Tibial nerve (tissue), 4 donors: ENCODE data around the gene DDX60. TPM values are rescaled to one million over a fixed set of nuclear protein-coding genes. Genes with fewer than 3 reads are reported as not detected.

Experiments
- DNase-seq, 2 donors: peaks; one replicate each; pipeline ENCODE4 v3.0.0-alpha.2; 2019; ENCODE audit warnings: low spot score in 2 of 2
- H3K27ac ChIP-seq, 4 donors: fragments of 200-600 bp; sonication (generic) in 3 of 4; one replicate each; pipeline ENCODE4 v1.5.1; 2017 to 2019; ENCODE audit warnings: mild to moderate bottlenecking in 1 of 4
- H3K27me3 ChIP-seq, 2 donors: fragments of 200-600 bp; sonication (generic) in 1 of 2; one replicate each; pipeline versions ENCODE4 v1.5.1 to v1.6.0; 2017 to 2019
- H3K36me3 ChIP-seq, 3 donors: fragments of 200-600 bp; sonication (generic); one replicate each; pipeline ENCODE4 v1.5.1; 2018 to 2019
- H3K4me1 ChIP-seq, 4 donors: fragments of 200-600 bp; sonication (generic) in 3 of 4; one replicate each; pipeline ENCODE4 v1.5.1; 2017 to 2019
- H3K4me3 ChIP-seq, 4 donors: fragments of 200-600 bp; sonication (generic) in 3 of 4; one replicate each; pipeline ENCODE4 v1.5.1; 2017 to 2019; ENCODE audit warnings: mild to moderate bottlenecking in 1 of 4, moderate library complexity in 1 of 4
- H3K9me3 ChIP-seq, 4 donors: fragments of 200-600 bp; sonication (generic) in 3 of 4; one replicate each; pipeline ENCODE4 v1.5.1; 2017 to 2019
- EP300 ChIP-seq, 2 donors: sonication (generic); formaldehyde crosslinking; IDR thresholded peaks; one replicate each; pipeline ENCODE4 v1.6.1; 2017; ENCODE audit warnings: antibody characterized with exemption in 2 of 2, mild to moderate bottlenecking in 1 of 2
- POLR2A ChIP-seq, 2 donors: fragments of 450-650 bp; IDR thresholded peaks; one replicate each; pipeline ENCODE4 v1.6.1; 2017; ENCODE audit warnings: antibody characterized with exemption in 2 of 2, mild to moderate bottlenecking in 2 of 2, moderate library complexity in 2 of 2
- WGBS, 2 donors: methylation state at CpG; one replicate each; pipeline ENCODE4 v1.1.5; 2018; 5-methylcytosine and 5-hydroxymethylcytosine counted together
- total RNA-seq, 4 donors: library from RNA; depleted of rRNA; stranded (reverse); fragments of >200 nt; gene quantifications; one replicate each; pipeline ENCODE4 v1.1.0, GENCODE V29; 2016
- TF ChIP-seq, protein P1 (sequence below), 5 experiments: fragments of 200-600 bp in 3 of 5; fragments of 450-650 bp in 2 of 5; sonication (generic) in 3 of 5; IDR thresholded peaks; one replicate each; pipeline ENCODE4 v1.5.1; 2016 to 2019; ENCODE audit warnings: antibody characterized with exemption in 5 of 5, mild to moderate bottlenecking in 3 of 5, moderate library complexity in 2 of 5

The DDX60 gene
- total RNA-seq, 4 donors from 2014 or later, result 9.9 to 33.9 (median 20.6) TPM

DNA sequence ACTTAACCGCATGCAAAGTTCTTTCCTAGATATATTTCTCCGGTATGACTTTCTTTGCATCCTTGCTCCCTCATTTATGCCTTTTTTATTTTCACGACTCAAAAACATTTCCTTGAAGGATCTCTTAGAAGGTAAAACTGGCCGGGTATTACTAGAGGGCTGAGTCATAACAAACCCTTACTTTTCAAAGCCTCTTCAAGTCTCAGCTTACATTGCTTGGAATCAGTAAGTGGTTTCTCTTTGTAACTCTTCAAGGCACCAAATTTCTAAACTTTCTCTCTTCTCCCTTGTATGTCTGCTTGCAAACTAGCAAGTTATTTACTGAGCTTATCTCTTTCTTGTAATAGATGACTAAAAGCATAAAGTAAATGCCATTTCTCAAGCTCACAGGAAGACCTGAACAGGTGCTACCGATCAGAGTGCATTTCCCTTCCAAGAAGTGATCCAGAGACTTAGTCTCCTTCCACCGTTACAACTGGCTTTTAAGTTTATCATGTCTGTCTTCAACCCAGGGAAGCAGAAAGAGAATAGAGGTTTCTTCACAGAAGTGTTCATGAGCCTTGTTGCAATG, 150.8 kb downstream of the DDX60 start:
- DNase-seq, result no peak
- no peaks in the 10 kb centered on the region for H3K9me3 ChIP-seq
- no peaks in the 10 kb centered on the region for H3K4me1 ChIP-seq
- no peaks in the 10 kb centered on the region for H3K36me3 ChIP-seq
- H3K27me3 ChIP-seq, result no peaks in the 10 kb centered on the region
- TF ChIP-seq, protein P1, sequence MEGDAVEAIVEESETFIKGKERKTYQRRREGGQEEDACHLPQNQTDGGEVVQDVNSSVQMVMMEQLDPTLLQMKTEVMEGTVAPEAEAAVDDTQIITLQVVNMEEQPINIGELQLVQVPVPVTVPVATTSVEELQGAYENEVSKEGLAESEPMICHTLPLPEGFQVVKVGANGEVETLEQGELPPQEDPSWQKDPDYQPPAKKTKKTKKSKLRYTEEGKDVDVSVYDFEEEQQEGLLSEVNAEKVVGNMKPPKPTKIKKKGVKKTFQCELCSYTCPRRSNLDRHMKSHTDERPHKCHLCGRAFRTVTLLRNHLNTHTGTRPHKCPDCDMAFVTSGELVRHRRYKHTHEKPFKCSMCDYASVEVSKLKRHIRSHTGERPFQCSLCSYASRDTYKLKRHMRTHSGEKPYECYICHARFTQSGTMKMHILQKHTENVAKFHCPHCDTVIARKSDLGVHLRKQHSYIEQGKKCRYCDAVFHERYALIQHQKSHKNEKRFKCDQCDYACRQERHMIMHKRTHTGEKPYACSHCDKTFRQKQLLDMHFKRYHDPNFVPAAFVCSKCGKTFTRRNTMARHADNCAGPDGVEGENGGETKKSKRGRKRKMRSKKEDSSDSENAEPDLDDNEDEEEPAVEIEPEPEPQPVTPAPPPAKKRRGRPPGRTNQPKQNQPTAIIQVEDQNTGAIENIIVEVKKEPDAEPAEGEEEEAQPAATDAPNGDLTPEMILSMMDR (IDR thresholded peaks at IDR 0.05), result no peak
- no peak for TF ChIP-seq POLR2A (IDR thresholded peaks at IDR 0.05)
- no peak for TF ChIP-seq EP300 (IDR thresholded peaks at IDR 0.05)
- H3K27ac ChIP-seq, result no peak overlapping the region
- WGBS, 2 donors, result 80 to 86% methylated on average over 6 of the region's 6 CpGs
- no peak overlapping the region for H3K4me3 ChIP-seq

Other genes starting within 250 kb of the DDX60 start
- gene ANXA10, start 226.2 kb downstream of the DDX60 start, total RNA-seq, result not detected
- 10 to 100 TPM; 10.2 to 19.5 (median 15.7) TPM for gene DDX60L, start 161.7 kb upstream of the DDX60 start, total RNA-seq
- 100 to 1,000 TPM in 3 of 4 donors, 10 to 100 TPM in 1; 93.3 to 214 (median 174) TPM for gene PALLD, start 178.3 kb upstream of the DDX60 start, total RNA-seq